Measurements from ENCODE around the gene TANGO2. TPM values are rescaled to one million over a fixed set of nuclear protein-coding genes. Genes with fewer than 3 reads are reported as not detected.

The TANGO2 gene
- total and polyA plus RNA-seq, 2 donors (not counting 1 experiment from before 2014, with no cell fraction given) = 75.5 to 75.6 TPM

GRCh38 chr22:20029550-20030225, 8.8 kb downstream of the TANGO2 start:
- Histone ChIP-seq H3K4me3 (ENCODE audit: control extremely low read depth in 1 of 5, extremely low read depth in 1 of 5, insufficient read depth in 1 of 5, low read depth in 2 of 5, low read length in 4 of 5) (no peak overlapping the region), H2AFZ (ENCODE audit: insufficient read depth, low read depth, low read length, poor library complexity, severe bottlenecking) (no peak overlapping the region), H3K27me3 (replicated peaks in 1 of 4; ENCODE audit: control extremely low read depth in 1 of 4, control insufficient read depth in 3 of 4, insufficient read depth in 4 of 4, low read length in 3 of 4) (no peaks in the 10 kb centered on the region), H3K9ac (ENCODE audit: low read length) (no peak overlapping the region), H3K27ac (ENCODE audit: low read length in 2 of 2) (no peak overlapping the region), H3K79me2 (ENCODE audit: control insufficient read depth, insufficient read depth, low read length) (peaks cover 84% of the 10 kb centered on the region), H3K9me3 (ENCODE audit: control extremely low read depth in 1 of 3, control insufficient read depth in 2 of 3, insufficient read depth in 1 of 3, low read length in 2 of 3) (peaks cover 0 to 27% (median 9%) of the 10 kb centered on the region in 3 donors), H3K36me3 (replicated peaks in 1 of 2; ENCODE audit: control extremely low read depth in 1 of 2, control insufficient read depth in 1 of 2, extremely low read depth in 1 of 2, insufficient read depth in 2 of 2, low read length in 1 of 2) (peaks cover 0 to 6% of the 10 kb centered on the region in 2 experiments), H3K4me2 (replicated peaks; ENCODE audit: low read depth, low read length, poor library complexity, severe bottlenecking) (no peak overlapping the region), H3K4me1 (ENCODE audit: control insufficient read depth in 2 of 2, insufficient read depth in 2 of 2, low read length in 2 of 2) (peaks cover 26 to 45% of the 10 kb centered on the region in 2 donors), H4K20me1 (ENCODE audit: control insufficient read depth, insufficient read depth, low read length, poor library complexity, severe bottlenecking) (peaks cover 66% of the 10 kb centered on the region)
- H3K27me3 Mint-ChIP-seq = no peaks in the 10 kb centered on the region
- ChIA-PET POLR2A (interaction anchor here (0.7 kb wide), 1 partner anchor 247 kb away, joined by 4 read pairs; no protein-coding TSS in a partner anchor), CTCF (interaction anchor here (1.4 kb wide), 1 partner anchor 59 kb away, joined by 3 read pairs; no protein-coding TSS in a partner anchor)
- WGBS (ENCODE audit: insufficient coverage) = 82% methylated on average over 7 of the region's 9 CpGs
- intact Hi-C loops (cut with micrococcal nuclease) = no loop called here
- H3K27ac Mint-ChIP-seq = peak overlapping the region; percentile 86
- ATAC-seq (ENCODE audit: low read depth) = no peak
- TF ChIP-seq EZH2 (IDR thresholded peaks at IDR 0.05; ENCODE audit: borderline replicate concordance, insufficient read depth, low read depth, low read length, poor library complexity, severe bottlenecking) = no peak
- TF ChIP-seq CTCF (IDR thresholded peaks at IDR 0.05) = no peak
- H3K9me3 Mint-ChIP-seq (ENCODE audit: insufficient read depth) = peaks cover 3% of the 10 kb centered on the region
- peak; percentile 8 for DNase-seq
- H3K4me3 Mint-ChIP-seq = no peak overlapping the region
- H3K4me1 Mint-ChIP-seq = peaks cover 64% of the 10 kb centered on the region

Data from B cell (primary cell).